NCI-H2081 treated with DMSO at 0.1 percent for 48 hours (cell line): ENCODE measurements around the gene PCDHGB2.
"Not testable (repeated sequence)": the region's sequence is repeated elsewhere in the genome, so short reads cannot be mapped to it uniquely, and the experiment has no call there.

Experiments
- DNase-seq: peaks from one replicate; lab custom pipeline; 2025; lab: John Stamatoyannopoulos, UW

The PCDHGB2 gene

GRCh38 chr5:141384471-141385267, 24.9 kb downstream of the PCDHGB2 start:
- no peak for DNase-seq

GRCh38 chr5:141387557-141388311, 27.9 kb downstream of the PCDHGB2 start, which contains the start of gene PCDHGB4:
Gene PCDHGB4 (plus strand): TSS chr5:141387698. CDS start chr5:141387885, 187 bp downstream.
- DNase-seq, result not testable (repeated sequence)

GRCh38 chr5:141388661-141389060, 28.9 kb downstream of the PCDHGB2 start:
- DNase-seq, result no peak

- no peak for DNase-seq
Observed at GRCh38 chr5:141389153-141390042, 29.6 kb downstream of the PCDHGB2 start.

- no peak for DNase-seq
Observed at GRCh38 chr5:141392429-141393198, 32.8 kb downstream of the PCDHGB2 start, which contains the start of gene PCDHGA8. Gene PCDHGA8 (plus strand): TSS chr5:141392633. CDS start chr5:141392814, 181 bp downstream.

GRCh38 chr5:141393267-141393666, 33.5 kb downstream of the PCDHGB2 start:
- DNase-seq, result no peak

GRCh38 chr5:141394401-141395187, 34.8 kb downstream of the PCDHGB2 start:
- DNase-seq, result not testable (repeated sequence)

GRCh38 chr5:141397756-141398551, 38.2 kb downstream of the PCDHGB2 start, which contains the start of gene PCDHGB5:
Gene PCDHGB5 (plus strand): TSS chr5:141397947. CDS start chr5:141398128, 181 bp downstream.
- DNase-seq, result not testable (repeated sequence)

GRCh38 chr5:141398608-141399007, 38.8 kb downstream of the PCDHGB2 start:
- DNase-seq, result no peak

- no peak for DNase-seq
Observed at GRCh38 chr5:141399555-141400258, 39.9 kb downstream of the PCDHGB2 start.

- DNase-seq, result no peak
Observed at GRCh38 chr5:141402553-141403243, 42.9 kb downstream of the PCDHGB2 start, which contains the start of gene PCDHGA9. Gene PCDHGA9 (plus strand): TSS chr5:141402778. CDS start chr5:141402953, 175 bp downstream.

- no peak for DNase-seq
Observed at GRCh38 chr5:141403387-141403786, 43.6 kb downstream of the PCDHGB2 start.

GRCh38 chr5:141407790-141408505, 48.2 kb downstream of the PCDHGB2 start, which contains the start of gene PCDHGB6:
Gene PCDHGB6 (plus strand): TSS chr5:141408021. CDS start chr5:141408203, 182 bp downstream.
- DNase-seq, result not testable (repeated sequence)

GRCh38 chr5:141409598-141410306, 50.0 kb downstream of the PCDHGB2 start:
- no peak for DNase-seq

- no peak for DNase-seq
Observed at GRCh38 chr5:141411575-141411974, 51.8 kb downstream of the PCDHGB2 start.
